Suppressor macrophage treated with lipopolysaccharide for 4 hours (primary cell): ENCODE results near the gene MLLT3.

ENCODE experiments used
- DNase-seq: peaks from one replicate; pipeline ENCODE4 v3.0.0-alpha.2; 2020

The MLLT3 gene

GRCh38 chr9:20322212-20322611 is 300.1 kb downstream of the MLLT3 start:
- DNase-seq, result no peak

- DNase-seq, result no peak
These were observed 300.7 kb downstream of the MLLT3 start for GRCh38 chr9:20321423-20322082.

- DNase-seq, result no peak
These were observed 301.4 kb downstream of the MLLT3 start for GRCh38 chr9:20320921-20321320.

GRCh38 chr9:20319641-20320337 is 302.5 kb downstream of the MLLT3 start:
- no peak for DNase-seq

- DNase-seq, result no peak
These were observed 303.1 kb downstream of the MLLT3 start for GRCh38 chr9:20319241-20319640.

- no peak for DNase-seq
These were observed 304.6 kb downstream of the MLLT3 start for GRCh38 chr9:20317701-20318100.

DNA sequence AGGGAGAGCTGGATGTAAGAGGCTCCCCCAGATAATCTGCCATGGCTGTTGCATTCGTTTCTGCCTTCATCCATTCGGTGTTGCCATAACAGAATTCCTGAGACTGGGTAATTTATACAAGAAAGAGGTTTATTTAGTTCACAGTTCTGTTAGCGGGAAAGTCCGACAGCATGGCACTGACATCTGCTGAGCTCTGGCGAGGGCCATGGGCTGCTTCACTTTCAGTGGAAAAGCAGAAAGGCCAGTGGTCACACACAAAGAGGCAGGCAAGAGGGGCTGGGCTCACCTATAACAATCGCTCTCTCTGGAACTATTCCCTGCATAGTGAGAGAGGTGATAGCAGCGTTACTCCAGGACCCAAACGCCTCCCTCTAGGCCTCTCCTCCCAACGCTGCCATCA is 305.9 kb downstream of the MLLT3 start:
- no peak for DNase-seq

- no peak for DNase-seq
These were observed 306.6 kb downstream of the MLLT3 start for GRCh38 chr9:20315677-20316076.

GRCh38 chr9:20314981-20315380 is 307.3 kb downstream of the MLLT3 start:
- no peak for DNase-seq

GRCh38 chr9:20313415-20313814 is 308.9 kb downstream of the MLLT3 start:
- DNase-seq, result no peak

DNA sequence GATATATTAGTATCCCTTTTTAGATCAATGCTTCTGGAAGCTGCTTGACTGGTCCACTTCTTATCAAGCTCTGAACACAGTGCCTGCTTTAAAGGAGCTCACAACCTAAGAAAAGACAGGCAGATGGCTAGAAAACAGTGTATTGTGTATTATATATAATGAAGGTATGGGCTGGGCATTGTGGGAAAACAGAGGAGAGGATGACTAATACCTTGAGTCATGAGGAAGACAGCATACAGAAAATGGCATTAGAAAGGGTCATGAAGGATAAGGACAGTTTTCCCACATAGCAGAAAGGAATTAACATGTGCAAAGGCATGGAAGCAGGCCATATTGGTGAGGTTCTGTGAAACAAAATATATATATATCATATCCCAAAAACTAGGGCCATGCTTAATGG is 309.6 kb downstream of the MLLT3 start:
- no peak for DNase-seq

DNA sequence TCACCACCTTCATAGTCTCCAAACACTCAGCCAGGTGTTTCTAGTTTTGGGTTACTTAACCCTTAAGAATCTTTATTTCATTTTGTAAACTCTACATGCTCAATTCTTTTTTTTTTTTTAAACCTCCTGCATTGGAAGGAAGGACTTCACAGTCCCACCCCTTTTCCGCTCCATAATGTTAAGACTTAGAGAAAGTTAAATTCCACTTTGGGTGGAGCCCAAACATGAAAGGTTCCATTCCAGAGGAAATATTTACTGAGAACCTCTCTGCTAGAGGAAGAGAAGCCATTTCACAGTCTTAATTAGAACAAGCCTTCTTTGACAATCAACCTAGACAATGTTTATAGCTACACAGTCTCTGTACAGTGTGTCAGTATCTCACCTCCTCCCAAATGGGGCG is 312.3 kb downstream of the MLLT3 start:
- no peak for DNase-seq

GRCh38 chr9:20309124-20309523 is 313.2 kb downstream of the MLLT3 start:
- no peak for DNase-seq

- DNase-seq, result no peak
These were observed 314.7 kb downstream of the MLLT3 start for GRCh38 chr9:20307621-20308020.

DNA sequence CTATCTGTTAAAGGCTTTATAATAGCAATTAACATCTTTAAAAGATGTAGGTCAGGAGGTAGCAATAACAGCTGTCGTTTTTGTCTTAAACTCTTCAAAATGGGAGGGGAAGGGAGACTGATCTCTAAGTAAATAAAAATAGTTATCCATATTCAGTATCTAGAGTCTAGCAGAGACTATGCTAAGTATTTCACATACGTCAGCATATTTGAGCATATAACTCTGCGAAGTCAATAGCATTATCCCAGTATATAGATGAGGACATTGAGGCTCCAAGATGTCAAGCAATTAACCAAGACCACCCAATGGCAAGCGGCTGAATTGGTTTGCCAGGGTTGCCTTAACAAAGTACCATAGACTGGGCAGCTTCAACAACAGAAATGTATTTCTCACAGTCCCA is 316.8 kb downstream of the MLLT3 start:
- DNase-seq, result no peak

DNA sequence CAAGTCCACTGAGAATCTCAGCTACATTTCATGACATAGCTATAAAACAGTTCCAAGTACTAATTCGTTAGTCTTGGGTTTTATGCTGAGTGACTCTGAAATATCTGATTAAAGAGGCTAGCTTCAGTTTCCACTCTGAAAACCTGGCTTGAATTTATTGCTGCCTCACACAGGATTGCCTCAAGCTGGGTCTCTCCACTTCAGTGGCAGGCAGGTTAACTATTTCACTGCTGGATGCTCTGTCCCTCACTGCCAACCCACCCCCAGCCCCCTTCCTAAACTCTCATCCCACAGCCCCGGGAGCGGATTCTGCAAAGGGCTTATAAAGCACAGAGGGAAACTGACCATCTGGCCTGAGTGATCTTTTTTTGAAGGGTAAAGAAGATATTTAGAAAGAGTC is 318.3 kb downstream of the MLLT3 start:
- no peak for DNase-seq

DNA sequence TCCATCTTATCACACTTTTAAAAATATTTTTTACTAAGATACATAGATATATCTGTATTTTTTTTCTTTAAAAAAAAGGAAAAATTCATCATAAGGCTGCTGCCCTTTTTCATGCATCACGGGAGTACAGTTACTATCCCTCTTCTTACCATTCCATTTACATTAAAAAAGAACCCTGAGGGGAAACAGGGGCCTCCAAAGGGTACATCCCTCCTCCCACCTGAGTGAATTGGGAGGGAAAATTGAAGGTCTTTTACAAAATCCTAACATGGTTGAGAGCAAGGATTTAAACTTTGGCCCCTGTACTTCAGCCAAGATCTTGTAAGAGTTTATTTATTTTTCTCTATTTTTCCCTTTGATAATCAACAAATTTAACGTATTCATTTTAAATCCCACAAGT is 319.2 kb downstream of the MLLT3 start:
- DNase-seq, result no peak

DNA sequence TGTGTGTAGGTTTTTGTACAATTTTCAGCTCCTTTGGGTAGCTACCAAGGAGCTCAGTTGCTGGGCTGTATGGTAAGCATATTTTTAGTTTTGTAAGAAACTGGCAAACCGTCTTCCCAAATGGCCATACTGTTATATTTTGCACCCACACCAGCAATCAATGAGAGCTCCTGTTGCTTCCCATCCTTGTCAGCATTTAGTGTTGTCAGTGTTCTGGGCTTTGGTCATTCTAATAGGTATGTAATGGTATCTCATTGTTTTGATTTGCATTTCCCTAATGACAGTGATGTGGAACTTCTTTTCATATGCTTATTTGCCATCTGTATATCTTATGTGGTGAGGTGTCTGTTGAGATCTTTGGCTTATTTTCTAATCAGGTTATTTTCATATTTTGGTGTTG is 320.1 kb downstream of the MLLT3 start:
- no peak for DNase-seq

DNA sequence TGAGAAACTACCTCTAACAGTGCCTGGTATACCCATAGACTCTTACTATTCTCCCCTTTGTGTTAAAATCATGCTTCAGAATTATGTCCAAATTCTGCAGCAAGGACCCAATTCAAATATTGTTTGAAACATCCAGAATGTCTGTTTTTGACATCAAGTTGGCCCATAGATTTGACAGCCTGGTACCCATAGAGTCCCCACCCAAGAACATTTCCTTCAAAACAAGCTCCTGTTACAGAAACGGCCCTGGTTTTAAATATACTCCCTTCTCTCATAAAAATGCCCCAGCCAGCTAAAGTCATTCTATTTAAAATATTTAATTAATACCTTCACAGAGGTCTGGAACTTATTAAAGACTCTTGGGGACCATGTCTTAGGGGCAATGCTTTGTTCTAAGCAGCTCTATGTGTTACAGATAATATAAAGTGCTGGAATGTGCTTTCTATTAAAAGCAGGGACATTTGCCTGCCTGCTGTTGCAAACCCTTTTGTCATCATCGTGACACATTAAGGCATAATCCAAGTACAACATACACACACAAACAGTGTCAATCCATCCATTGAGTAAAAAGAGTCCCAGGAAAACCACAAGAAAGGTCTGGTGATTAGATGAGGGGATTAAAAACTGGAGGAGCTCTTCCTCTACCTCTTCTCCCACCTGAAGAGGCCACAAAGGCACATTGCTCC is 321.7 kb downstream of the MLLT3 start:
- DNase-seq, result no peak

DNA sequence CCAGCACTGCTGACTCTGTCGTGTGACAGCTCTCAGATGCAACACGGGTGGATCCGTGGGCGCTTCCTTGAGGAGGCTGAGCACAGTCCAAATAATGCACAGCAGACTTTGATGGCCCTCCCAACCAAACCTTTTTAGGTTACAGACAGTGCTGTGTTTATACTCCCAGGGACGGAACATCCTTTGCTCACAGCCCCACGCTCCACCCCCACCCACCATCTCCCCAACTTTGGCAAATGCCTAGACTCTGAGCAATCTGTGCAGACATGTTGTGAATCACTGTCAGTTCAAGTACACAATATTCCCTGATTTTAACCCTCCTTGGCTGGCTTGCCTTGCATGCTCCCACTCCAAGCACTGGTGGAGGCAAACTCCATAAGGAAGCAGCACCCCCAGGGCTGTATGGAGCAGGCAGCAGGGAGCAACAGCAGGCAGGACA is 324.6 kb downstream of the MLLT3 start:
- DNase-seq, result no peak

GRCh38 chr9:20295555-20295954 is 326.7 kb downstream of the MLLT3 start:
- DNase-seq, result no peak

GRCh38 chr9:20294046-20294750 is 328.1 kb downstream of the MLLT3 start:
- no peak for DNase-seq

DNA sequence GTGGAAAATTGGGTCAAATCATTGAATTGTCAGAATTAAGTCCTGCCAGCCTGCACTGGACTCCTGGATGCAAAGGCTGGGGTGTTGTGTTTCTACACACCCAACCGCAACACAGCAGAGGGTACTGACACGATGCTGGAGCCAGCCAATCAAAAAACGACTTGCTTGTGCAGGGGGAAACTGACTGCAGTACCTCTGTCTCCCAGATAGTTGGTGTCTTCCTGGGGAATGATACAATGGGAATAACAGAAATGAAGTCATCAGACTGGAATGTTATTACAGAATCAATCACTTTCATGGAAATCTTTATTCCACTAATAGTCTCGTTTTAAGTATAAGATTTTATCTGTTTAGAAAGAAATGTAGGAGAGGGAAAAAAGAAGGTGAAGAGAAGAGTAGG is 330.3 kb downstream of the MLLT3 start:
- DNase-seq, result no peak
